Measurements from ENCODE around the gene PLBD2. TPM values are rescaled to one million over a fixed set of nuclear protein-coding genes. Genes with fewer than 3 reads are reported as not detected.

Gene PLBD2
- total RNA-seq, 1 experiment from 2014 or later = 12.6 TPM

DNA sequence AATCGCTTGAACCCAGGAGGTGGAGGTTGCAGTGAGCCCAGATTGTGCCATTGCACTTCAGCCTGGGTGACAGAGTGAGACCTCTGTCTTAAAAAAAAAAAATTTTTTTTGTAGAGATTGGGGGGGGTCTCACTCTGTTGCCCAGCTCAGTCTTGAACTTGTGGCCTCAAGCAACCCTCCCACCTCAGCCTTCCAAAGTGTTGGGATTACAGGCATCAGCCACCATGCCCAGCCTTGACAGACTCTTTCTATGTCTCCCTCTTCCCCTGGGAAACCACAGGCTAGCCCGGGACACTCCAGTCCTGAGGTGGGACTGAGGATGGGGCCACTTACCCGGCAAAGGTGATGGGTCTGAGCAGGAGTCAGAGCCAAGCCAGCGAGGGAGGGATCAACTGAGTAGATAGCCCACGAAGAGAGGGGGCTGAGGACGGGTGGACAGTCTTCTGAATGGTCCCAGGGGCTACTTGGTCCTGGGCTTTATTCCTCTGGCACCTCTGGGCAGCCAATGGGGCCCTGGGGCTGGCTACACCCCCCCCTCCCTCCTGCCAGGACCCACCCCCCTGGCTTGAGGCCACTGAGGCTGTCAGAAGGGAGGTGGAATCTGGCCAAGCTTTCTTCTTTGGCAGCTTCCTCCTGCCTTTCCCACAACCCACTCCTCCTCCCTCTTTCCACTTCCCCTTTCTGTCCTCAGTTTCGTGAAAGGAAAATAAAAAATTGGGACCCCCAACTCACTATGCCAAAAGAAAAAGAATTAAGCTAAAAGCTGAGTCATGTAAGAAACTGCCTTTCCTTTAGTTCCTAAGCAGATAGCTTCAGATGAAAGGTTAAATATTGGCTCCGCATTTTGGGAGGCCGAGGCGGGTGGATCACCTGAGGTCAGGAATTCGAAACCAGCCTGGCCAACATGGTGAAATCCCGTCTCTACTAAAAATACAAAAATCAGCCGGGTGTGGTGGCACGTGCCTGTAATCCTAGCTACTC is 45.3 kb downstream of the PLBD2 start, which contains the start of gene SDS:
TSS of gene SDS (minus strand) at position 453 of the 981 bp plus-strand sequence. CDS start 4,179 bp downstream, outside the sequence.
- in situ Hi-C loops (cut with HindIII; ENCODE audit: low pct_unique_long_range_greater_than_20kb, low sequenced_read_pairs) = no loop called here
- no peak for DNase-seq (ENCODE audit: low read depth)

DNA sequence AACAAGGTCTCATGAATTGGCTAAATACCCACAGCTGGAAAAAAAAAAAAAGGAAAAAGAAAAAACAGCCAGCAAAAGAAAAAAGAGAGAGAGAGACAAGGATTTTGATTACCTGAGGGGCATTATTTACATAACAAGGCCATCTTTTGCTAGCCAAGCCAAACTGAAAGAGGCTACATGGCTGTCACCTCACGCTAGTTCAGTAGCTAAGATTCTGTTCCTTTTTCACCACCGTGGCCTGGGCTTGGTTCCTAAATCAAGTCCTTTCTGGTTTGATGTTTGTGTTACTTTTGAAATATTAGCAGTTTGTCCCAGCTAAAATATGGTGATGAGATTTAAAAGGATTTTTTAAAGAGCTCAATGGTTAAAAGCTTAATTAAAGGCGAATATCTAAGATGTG is 47.3 kb downstream of the PLBD2 start:
- in situ Hi-C loops (cut with HindIII; ENCODE audit: low pct_unique_long_range_greater_than_20kb, low sequenced_read_pairs) = no loop called here
- DNase-seq (ENCODE audit: low read depth) = no peak

DNA sequence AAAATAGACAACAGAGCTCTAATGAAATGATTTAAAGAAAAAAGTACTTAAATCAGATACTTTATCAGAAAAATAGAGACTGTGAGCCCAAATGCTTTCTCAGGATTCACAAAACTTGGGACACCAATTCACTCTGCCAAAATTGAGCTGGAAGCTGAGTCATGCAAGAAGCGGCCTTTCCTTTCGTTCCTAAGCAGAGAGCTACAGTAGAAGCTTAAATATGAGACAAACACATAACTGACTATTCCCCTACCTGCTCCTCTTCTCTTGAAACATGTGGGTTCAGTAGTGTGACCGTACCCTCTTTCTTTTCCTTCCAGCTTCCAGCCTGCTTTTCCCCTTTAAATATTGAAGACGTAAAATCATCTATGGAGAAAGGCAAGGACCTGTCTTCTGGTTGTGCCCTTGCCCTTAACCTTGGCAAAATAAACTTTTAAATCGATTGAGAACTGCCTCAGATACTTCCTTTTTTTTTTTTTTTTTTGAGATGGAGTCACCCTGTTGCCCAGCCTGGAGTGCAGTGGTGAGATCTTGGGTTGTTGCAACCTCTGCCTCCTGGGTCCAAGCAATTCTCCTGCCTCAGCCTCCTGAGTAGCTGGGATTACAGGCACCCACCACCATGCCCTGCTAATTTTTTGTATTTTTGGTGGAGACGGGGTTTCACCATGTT is 49.7 kb downstream of the PLBD2 start:
- in situ Hi-C loops (cut with HindIII; ENCODE audit: low pct_unique_long_range_greater_than_20kb, low sequenced_read_pairs) = no loop called here
- no peak for DNase-seq (ENCODE audit: low read depth)

DNA sequence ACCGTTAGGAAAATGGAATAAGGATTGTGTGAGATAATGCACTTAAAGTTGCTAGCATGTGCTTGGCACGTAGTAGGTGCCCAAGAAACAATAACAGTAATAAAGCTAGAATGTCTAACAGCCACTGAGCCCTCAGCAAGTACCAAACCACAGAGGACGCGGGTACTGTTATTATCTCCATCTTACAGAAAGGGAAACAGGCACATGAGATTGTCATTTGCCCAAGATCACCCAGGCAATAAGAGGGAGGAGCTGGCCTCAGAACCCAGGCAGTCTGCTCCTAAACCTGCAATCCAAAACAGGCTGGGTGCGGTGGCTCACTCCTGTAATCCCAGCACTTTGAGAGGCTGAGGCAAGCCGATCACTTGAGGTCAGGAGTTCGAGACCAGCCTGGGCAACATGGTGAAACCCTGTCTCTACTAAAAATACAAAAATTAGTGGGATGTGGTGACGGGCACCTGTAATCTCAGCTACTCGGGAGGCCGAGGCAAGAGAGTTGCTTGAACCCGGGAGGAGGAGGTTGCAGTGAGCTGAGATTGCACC is 50.4 kb downstream of the PLBD2 start:
- in situ Hi-C loops (cut with HindIII; ENCODE audit: low pct_unique_long_range_greater_than_20kb, low sequenced_read_pairs) = no loop called here

DNA sequence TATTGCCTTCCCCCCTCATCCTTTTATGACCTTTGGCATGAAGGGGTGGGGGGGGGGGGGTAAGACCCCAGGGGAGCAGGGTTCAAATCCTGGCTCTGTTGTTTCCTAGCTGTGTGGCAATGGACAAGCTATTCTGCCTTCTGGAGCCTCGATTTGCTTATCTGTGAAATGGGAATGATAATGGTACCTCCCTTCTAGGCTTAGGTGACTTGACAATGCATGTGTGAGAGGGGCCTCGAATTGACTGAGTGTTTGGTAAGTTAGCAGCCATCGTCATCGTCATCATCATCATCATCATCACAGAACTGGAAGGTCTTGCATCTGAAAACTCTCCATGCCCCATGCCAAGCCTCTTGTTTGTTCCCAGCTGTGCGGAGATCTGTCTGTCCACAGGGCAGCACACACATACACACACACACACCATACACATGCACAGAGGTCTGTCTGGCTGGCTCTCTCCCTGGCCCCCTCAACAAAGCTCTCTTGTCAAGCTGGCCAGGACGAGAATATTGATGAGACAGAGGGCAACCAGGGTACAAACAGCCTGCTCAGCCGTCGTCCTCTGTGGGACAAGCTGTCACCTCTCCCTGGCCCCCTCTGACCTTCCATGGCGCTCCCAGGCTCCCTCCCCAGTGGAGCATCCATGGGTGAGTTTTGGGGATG is 51.2 kb downstream of the PLBD2 start:
- in situ Hi-C loops (cut with HindIII; ENCODE audit: low pct_unique_long_range_greater_than_20kb, low sequenced_read_pairs) = no loop called here

More for the DNA sequence above, 50.4 kb downstream of the PLBD2 start:
- no peak for DNase-seq (ENCODE audit: low read depth)

DNA sequence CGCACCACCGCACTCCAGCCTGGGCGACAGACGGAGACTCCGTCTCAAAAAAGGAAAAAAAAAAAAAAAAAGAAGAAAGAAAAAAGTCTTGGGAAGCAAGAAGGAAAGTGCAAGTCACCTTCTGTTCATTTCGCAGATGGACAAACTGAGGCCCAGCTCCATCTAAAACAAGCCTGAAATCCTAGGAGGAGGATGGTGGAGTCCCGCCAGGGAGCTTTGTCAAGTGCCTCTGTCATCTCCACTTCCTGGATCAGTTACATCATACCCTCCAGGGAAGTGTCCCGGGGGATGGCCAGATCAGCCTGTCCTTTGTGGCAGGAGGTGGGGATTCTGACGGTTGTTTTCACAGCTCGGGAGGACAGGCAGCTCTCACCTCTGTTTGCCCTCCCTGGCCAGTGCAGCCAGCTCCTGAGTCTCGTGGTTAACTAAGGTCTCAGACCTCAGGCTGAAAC is 55.1 kb downstream of the PLBD2 start:
- peak; percentile 46 for DNase-seq (ENCODE audit: low read depth)
- in situ Hi-C loops (cut with HindIII; ENCODE audit: low pct_unique_long_range_greater_than_20kb, low sequenced_read_pairs) = no loop called here

More for the DNA sequence above, 51.2 kb downstream of the PLBD2 start:
- no peak for DNase-seq (ENCODE audit: low read depth)

DNA sequence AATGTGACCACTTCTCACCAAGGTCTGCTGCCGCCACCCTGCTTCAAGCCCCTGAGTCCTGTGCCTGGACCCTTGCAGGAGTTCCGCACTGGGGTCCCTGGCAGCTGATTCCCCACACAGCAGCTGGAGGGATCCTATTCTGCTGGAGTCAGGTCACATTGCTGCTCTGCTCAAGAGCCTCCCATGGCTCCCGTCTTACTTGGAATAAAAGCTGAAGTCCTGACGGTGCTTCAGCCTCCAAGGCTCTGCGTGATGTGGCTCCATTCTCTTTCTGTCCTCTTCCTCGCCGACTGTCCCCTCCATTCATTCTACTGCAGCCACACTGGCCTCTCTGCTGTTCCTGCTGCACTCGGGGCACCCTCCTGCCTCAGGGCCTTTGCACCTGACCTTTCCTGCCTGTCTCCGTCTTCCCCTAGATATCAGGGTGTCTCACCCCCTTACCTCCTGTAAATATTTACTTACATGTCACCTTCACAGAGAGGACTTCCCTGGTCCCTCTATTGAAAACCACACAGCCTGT is 56.2 kb downstream of the PLBD2 start:
- in situ Hi-C loops (cut with HindIII; ENCODE audit: low pct_unique_long_range_greater_than_20kb, low sequenced_read_pairs) = no loop called here
- no peak for DNase-seq (ENCODE audit: low read depth)

DNA sequence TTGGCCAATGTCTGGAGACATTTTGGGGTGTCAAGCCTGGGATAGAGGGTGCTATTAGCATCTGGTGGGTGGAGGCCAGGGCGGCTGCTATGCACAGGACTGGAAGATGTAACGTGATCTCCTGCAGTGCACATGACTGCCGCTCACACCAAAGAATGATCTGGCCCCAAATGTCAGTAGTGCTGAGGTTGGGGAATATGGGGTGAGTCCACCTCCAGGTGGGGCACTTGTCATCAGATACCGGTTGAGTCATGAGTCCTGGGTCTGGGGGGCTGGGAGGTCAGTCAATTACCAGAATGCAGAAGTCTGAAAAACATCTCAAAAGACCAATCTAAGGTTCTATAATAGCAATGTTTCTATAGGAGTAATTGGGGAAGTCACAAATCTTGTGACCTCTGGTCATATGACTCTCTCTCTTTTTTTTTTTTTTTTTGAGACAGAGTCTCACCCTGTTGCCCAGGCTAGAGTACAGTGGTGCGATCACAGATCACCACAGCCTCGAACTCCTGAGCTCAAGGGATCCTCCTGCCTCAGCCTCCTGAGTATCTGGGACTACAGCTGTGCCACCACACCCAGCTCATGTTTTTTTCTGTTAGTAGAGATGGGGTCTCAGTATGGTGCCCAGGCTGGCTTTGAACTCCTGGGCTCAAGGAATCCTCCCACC is 57.8 kb downstream of the PLBD2 start:
- in situ Hi-C loops (cut with HindIII; ENCODE audit: low pct_unique_long_range_greater_than_20kb, low sequenced_read_pairs) = no loop called here
- no peak for DNase-seq (ENCODE audit: low read depth)

DNA sequence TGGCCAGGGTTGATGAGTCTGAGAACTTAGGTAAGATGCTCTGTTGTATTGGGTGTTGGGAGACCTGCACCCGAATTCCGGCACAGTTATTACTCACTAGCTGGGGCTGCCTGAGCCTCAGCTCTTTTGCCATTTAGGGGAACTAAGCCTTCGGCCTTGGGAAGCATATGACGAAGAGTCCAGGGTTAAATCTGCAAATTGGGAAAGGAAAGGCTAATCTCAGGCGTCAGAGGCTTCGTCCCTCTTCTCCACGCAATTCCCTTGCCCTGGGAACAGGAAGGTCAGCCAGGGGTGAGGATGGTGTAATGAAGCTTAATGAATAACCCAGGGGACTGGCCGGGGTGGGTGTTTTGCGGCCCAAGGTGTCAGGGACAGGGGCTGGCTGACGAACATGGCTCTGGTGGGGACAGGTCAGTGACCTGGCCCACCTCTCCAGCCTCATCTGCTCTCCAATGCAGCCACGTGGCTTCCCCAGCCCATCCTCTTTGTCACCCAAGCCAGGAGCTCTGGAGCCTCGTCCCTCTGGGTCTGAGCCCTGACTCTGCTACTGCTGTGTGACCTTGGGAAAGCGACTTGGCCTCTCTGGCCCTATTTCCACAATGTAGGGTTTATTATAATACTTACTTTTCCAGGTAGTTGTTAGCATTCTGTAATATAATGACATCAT is 60.0 kb downstream of the PLBD2 start:
- peak; percentile 58 for DNase-seq (ENCODE audit: low read depth)

DNA sequence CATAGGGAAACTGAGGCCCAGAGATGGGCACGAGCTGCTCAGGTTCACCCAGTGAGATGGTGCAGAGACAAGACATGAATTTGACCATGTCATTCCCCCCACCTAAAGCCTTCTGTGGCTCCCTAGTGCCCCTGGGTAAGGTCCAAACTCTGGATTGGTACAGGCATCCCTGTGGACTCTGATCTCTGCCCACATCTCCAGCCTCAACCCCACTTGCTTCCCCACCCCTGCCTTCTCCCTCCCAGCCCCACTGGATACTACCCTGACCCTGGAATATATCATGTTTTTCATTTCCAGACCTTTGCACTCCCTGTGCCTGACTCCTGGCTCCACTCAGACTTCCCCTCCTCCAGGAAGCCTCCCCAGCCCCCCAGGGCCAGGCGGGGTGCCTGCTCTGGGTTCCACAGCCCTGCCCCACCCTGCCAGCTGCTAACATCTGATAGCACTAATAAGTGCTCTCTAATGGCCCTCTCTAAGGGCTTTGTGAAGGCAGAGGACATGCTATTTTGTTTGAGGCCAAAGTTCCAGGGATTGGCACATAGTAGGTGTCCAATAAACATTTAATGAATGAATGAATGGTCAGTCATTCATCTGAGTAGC is 62.7 kb downstream of the PLBD2 start:
- in situ Hi-C loops (cut with HindIII; ENCODE audit: low pct_unique_long_range_greater_than_20kb, low sequenced_read_pairs) = no loop called here
- DNase-seq (ENCODE audit: low read depth) = no peak

More for the DNA sequence above, 60.0 kb downstream of the PLBD2 start:
- in situ Hi-C loops (cut with HindIII; ENCODE audit: low pct_unique_long_range_greater_than_20kb, low sequenced_read_pairs) = no loop called here

DNA sequence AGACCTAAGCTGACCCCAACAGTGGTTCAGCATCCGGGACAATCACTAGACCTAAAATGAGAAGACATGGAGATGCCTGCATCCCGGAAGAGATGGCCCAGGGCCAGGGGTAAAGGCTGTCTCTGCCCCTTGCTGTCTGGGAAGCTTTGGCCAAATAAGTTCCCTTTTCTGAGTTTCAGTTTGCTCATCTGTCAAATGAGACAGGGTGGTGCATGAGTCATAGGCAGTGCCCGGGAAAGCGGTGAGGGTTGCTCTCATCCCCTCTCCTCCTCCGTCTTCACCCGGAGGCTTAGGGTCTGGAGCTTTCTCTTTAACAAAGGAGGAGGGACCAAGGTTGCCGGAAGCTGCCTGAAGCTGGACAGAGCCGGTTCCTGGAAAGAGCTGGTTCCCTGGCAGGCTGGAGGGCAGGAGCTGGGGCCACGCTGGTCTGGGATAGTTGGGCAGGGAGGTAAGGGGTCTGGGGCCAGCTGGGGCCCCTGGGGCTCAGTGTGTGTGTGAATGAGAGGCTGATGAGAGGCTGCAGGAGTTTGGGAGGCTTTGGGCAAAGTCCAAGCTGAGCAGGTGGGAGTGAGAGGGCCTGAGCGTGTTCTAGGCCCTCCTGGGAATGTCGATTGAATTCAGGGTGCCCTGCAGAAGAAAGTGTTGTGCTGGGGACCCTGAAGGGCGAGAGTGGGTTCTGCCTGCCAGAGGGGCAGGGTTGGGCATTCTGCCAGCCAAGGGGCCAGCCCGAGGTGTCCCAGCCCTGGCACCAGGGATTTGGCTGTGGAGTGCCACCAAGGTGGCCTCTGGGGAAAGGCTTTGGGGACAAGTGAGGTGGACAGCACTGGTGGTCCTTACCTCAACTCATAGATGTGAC is 63.9 kb downstream of the PLBD2 start, which contains the start of gene SDSL:
TSS of gene SDSL (plus strand) at position 351 of the 856 bp plus-strand sequence. CDS start 5,603 bp downstream, outside the sequence.
- in situ Hi-C loops (cut with HindIII; ENCODE audit: low pct_unique_long_range_greater_than_20kb, low sequenced_read_pairs) = no loop called here
- DNase-seq (ENCODE audit: low read depth) = peak; percentile 86

DNA sequence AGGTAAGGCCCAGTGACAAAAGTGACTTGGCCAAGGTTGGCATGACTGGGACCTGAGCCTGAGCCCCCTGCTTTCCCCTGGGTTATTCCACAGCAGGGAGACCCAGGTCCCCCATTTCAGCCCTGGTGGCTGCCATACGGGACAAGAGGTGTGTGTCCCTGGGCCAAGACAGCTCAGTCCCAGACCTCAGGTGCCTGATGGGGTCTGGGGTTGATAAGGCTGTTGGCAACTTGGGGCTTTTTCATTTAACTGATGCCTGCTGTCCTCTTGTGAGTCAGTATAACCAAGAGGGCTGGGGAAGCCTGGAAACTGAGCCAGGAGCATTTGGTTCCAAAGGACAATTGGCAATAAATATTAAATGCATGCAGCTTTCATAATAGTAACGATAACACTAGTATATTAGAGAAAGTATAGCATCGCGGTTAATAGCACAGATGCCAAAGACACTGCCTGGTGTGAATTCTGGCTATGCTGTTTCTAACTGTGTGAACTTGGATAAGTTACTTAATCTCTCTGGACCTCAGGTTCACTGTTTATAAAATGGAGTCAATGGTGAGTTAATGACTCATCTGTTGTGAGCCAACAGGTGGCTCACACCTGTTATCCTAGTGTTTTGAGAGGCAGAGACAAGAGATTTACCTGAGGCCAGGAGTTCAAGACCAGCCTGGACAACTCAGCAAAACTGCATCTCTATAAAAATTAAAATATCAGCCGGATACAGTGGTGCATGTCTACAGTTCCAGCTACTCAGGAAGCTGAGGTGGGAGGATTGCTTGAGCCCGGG is 64.7 kb downstream of the PLBD2 start:
- DNase-seq (ENCODE audit: low read depth) = no peak
- in situ Hi-C loops (cut with HindIII; ENCODE audit: low pct_unique_long_range_greater_than_20kb, low sequenced_read_pairs) = no loop called here

DNA sequence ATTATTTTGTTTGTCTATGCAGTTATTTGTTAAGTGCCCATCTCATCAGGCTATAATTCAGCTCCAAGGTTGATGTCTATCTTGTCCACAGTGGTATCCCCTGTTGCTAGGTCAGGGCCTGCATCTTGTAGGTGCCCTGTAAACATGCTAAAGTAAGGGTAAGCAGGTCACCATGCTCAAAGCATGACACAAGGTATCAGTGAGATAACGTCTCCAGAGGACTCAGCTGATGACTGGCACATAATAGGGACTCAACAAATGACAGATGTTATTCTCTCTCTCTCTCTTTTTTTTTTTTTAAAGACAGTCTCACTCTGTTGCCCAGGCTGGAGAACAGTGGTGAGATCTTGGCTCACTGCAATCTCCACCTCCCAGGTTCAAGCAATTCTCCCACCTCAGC is 66.1 kb downstream of the PLBD2 start:
- in situ Hi-C loops (cut with HindIII; ENCODE audit: low pct_unique_long_range_greater_than_20kb, low sequenced_read_pairs) = no loop called here
- DNase-seq (ENCODE audit: low read depth) = no peak

DNA sequence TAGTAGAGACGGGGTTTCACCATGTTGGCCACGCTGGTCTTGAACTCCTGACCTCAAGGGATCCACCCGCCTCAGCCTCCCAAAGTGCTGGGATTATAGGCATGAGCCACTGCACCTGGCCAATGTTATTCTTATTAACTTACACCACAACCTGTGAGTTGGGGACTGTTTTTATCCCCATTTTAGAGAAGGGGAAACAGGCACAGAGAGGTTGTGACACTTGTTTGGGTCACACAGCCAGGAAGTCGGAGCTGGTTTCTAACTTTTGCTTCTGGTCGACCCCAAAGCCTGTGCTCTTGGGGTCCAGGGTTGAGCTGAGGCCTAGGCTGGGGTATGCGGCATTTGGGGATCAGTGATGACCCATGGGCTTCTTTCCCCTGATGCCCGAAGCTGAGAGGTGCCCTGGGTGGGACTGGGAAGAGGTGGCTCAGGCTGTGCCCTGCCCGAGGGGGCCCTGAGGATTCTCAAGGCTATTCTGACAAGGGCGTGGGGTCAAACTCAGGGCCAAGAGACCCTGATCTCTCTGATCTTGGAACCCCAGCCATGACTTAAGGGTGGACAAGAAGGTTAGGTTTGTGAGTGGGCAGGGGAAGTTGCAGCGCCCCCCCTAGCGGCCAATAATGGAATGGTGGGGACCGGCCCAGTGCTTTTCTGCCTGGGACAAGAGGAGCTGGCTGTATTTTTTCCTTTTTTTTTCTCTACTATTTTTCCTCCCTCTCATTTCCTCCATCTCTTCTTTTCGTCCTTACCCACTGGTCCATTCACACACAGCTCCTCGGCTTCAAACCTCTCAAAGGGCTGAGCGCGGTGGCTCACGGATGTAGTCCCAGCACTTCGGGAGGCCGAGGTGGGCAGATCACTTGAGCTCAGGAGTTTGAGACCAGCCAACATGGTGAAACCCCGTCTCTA is 66.8 kb downstream of the PLBD2 start:
- peak; percentile 51 for DNase-seq (ENCODE audit: low read depth)

More for the DNA sequence above, 66.8 kb downstream of the PLBD2 start:
- in situ Hi-C loops (cut with HindIII; ENCODE audit: low pct_unique_long_range_greater_than_20kb, low sequenced_read_pairs) = no loop called here
